Measurements from ENCODE around the gene KRT7.

KRT7 gene

GRCh38 chr12:52225752-52226151, 7.3 kb upstream of the KRT7 start:
- in situ Hi-C loops (cut with MboI; ENCODE audit: low pct_unique_long_range_greater_than_20kb, low sequenced_read_pairs) = no loop called here
- no peak for DNase-seq

GRCh38 chr12:52226446-52226845, 6.6 kb upstream of the KRT7 start:
- DNase-seq = no peak

GRCh38 chr12:52227606-52228166, 5.4 kb upstream of the KRT7 start:
- DNase-seq = no peak
- in situ Hi-C loops (cut with MboI; ENCODE audit: low pct_unique_long_range_greater_than_20kb, low sequenced_read_pairs) = no loop called here

More at GRCh38 chr12:52226446-52226845, 6.6 kb upstream of the KRT7 start:
- in situ Hi-C loops (cut with MboI; ENCODE audit: low pct_unique_long_range_greater_than_20kb, low sequenced_read_pairs) = no loop called here

- DNase-seq = no peak
- in situ Hi-C loops (cut with MboI; ENCODE audit: low pct_unique_long_range_greater_than_20kb, low sequenced_read_pairs) = no loop called here
Measured at GRCh38 chr12:52228366-52228765, 4.7 kb upstream of the KRT7 start.

- in situ Hi-C loops (cut with MboI; ENCODE audit: low pct_unique_long_range_greater_than_20kb, low sequenced_read_pairs) = no loop called here
- DNase-seq = no peak
Measured at GRCh38 chr12:52228931-52229330, 4.1 kb upstream of the KRT7 start.

GRCh38 chr12:52229836-52230343, 3.2 kb upstream of the KRT7 start:
- DNase-seq = no peak
- in situ Hi-C loops (cut with MboI; ENCODE audit: low pct_unique_long_range_greater_than_20kb, low sequenced_read_pairs) = no loop called here

- in situ Hi-C loops (cut with MboI; ENCODE audit: low pct_unique_long_range_greater_than_20kb, low sequenced_read_pairs) = no loop called here
- DNase-seq = no peak
Measured at GRCh38 chr12:52230364-52231281, 2.4 kb upstream of the KRT7 start.

GRCh38 chr12:52231305-52232202, 1.5 kb upstream of the KRT7 start:
- no peak for DNase-seq
- in situ Hi-C loops (cut with MboI; ENCODE audit: low pct_unique_long_range_greater_than_20kb, low sequenced_read_pairs) = no loop called here

- in situ Hi-C loops (cut with MboI; ENCODE audit: low pct_unique_long_range_greater_than_20kb, low sequenced_read_pairs) = no loop called here
- no peak for DNase-seq
Measured at GRCh38 chr12:52232203-52232673, 805 bp upstream of the KRT7 start.

- no peak for DNase-seq
- in situ Hi-C loops (cut with MboI; ENCODE audit: low pct_unique_long_range_greater_than_20kb, low sequenced_read_pairs) = no loop called here
Measured at GRCh38 chr12:52233462-52234207, 592 bp downstream of the KRT7 start.

GRCh38 chr12:52234223-52234810, 1.3 kb downstream of the KRT7 start:
- in situ Hi-C loops (cut with MboI; ENCODE audit: low pct_unique_long_range_greater_than_20kb, low sequenced_read_pairs) = no loop called here
- peak; percentile 17 for DNase-seq

- DNase-seq = no peak
- in situ Hi-C loops (cut with MboI; ENCODE audit: low pct_unique_long_range_greater_than_20kb, low sequenced_read_pairs) = no loop called here
Measured at GRCh38 chr12:52235001-52235764, 2.1 kb downstream of the KRT7 start.

GRCh38 chr12:52235822-52236361, 2.8 kb downstream of the KRT7 start:
- in situ Hi-C loops (cut with MboI; ENCODE audit: low pct_unique_long_range_greater_than_20kb, low sequenced_read_pairs) = no loop called here
- DNase-seq = no peak

- no peak for DNase-seq
- in situ Hi-C loops (cut with MboI; ENCODE audit: low pct_unique_long_range_greater_than_20kb, low sequenced_read_pairs) = no loop called here
Measured at GRCh38 chr12:52236386-52237050, 3.5 kb downstream of the KRT7 start.

GRCh38 chr12:52238207-52238840, 5.3 kb downstream of the KRT7 start:
- in situ Hi-C loops (cut with MboI; ENCODE audit: low pct_unique_long_range_greater_than_20kb, low sequenced_read_pairs) = no loop called here
- no peak for DNase-seq

GRCh38 chr12:52238916-52239646, 6.0 kb downstream of the KRT7 start:
- DNase-seq = no peak
- in situ Hi-C loops (cut with MboI; ENCODE audit: low pct_unique_long_range_greater_than_20kb, low sequenced_read_pairs) = no loop called here
